Smooth muscle cell of the umbilical artery (primary cell): ENCODE data around the gene ANAPC15. TPM values are rescaled to one million over a fixed set of nuclear protein-coding genes. Genes with fewer than 3 reads are reported as not detected.

Source experiments
- total RNA-seq: library from RNA; depleted of rRNA; stranded (reverse); fragments of >200 nt; gene quantifications from 2 replicates; pipeline ENCODE4 v1.2.3, GENCODE V29; 2014

ANAPC15 gene
- total RNA-seq: 15.4 and 17.4 TPM in 2 replicates

GRCh38 chr11:72112143-72112977 lies at the start of gene ANAPC15:
Gene ANAPC15 (minus strand): TSS chr11:72112695. CDS start chr11:72111276, 1,419 bp downstream.

GRCh38 chr11:72135473-72135872 lies 23.0 kb upstream of the ANAPC15 start, which contains the start of gene FOLR3:
Gene FOLR3 (plus strand): TSS chr11:72135725. CDS start chr11:72135953, 228 bp downstream.

GRCh38 chr11:72105888-72106287 lies 6.6 kb downstream of the ANAPC15 start, which contains the start of gene TOMT:
Gene TOMT (plus strand): TSS chr11:72105924. CDS start chr11:72105952, 28 bp downstream.

GRCh38 chr11:72102946-72103753 lies 9.3 kb downstream of the ANAPC15 start, which contains the start of gene LAMTOR1:
Gene LAMTOR1 (minus strand): TSS chr11:72103297. CDS start chr11:72103224, 73 bp downstream.

GRCh38 chr11:72080326-72081183 lies 31.9 kb downstream of the ANAPC15 start, which contains the start of the genes LRRC51 and NUMA1:
Gene LRRC51 (plus strand): TSS chr11:72080850. CDS start chr11:72089084, 8,234 bp downstream.
Gene NUMA1 (minus strand): TSS chr11:72080542. CDS start chr11:72035943, 44,599 bp downstream.

Other genes with a start within 250 kb of the ANAPC15 start
- not detected in 2 replicates for gene DEFB131B, start 234.2 kb downstream of the ANAPC15 start, total RNA-seq
- gene XNDC1N, start 184.1 kb downstream of the ANAPC15 start, total RNA-seq: 5.5 and 8.9 TPM in 2 replicates
- gene RNF121, start 183.6 kb downstream of the ANAPC15 start, total RNA-seq: 49.9 and 53.7 TPM in 2 replicates
- 2.7 and 4.5 TPM in 2 replicates for gene IL18BP, start 113.8 kb downstream of the ANAPC15 start, total RNA-seq
- gene NUMA1, start 32.2 kb downstream of the ANAPC15 start, total RNA-seq: 121 and 150 TPM in 2 replicates
- 2.4 and 4.3 TPM in 2 replicates for gene LRRC51, start 31.8 kb downstream of the ANAPC15 start, total RNA-seq
- gene LAMTOR1, start 9.4 kb downstream of the ANAPC15 start, total RNA-seq: 62.6 and 63.0 TPM in 2 replicates
- gene TOMT, start 6.8 kb downstream of the ANAPC15 start, total RNA-seq: not detected in 2 replicates
- gene FOLR3, start 23.0 kb upstream of the ANAPC15 start, total RNA-seq: 0.23 TPM in 1 of 2 replicates, not detected in the other
- gene FOLR1, start 79.4 kb upstream of the ANAPC15 start, total RNA-seq: not detected in 2 replicates
- not detected in 2 replicates for gene FOLR2, start 104.1 kb upstream of the ANAPC15 start, total RNA-seq
- gene INPPL1, start 112.1 kb upstream of the ANAPC15 start, total RNA-seq: 78.4 and 102 TPM in 2 replicates
- not detected in 2 replicates for gene PHOX2A, start 131.5 kb upstream of the ANAPC15 start, total RNA-seq